ENCODE measurements around the gene ASRGL1.
A peak's percentile ranks its signal among the peaks of the same experiment; 100 is the strongest.
"Not testable (repeated sequence)": the region's sequence is repeated elsewhere in the genome, so short reads cannot be mapped to it uniquely, and the experiment has no call there.

Gene ASRGL1

DNA sequence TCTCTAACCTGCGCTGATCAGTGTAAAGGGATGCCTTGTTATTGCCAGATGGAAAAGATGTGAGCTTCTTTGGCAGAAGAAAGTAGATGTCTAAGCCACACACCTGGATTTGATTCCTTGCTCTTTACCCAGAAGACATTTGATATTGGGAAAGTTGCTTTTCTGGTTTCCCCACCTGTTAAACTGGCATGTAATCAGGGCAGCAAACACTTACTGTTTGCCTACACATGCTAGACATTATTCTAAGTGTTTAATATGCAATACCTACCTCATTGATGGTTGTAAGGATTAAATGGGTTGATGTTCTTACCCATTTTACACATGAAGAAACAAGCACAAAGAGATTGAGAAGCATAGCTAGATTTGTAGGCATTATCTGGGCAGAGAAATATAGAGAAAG lies 16.6 kb downstream of the ASRGL1 start:
- DNase-seq: no peak

GRCh38 chr11:62358273-62358672 lies 21.0 kb downstream of the ASRGL1 start:
- DNase-seq: no peak

DNA sequence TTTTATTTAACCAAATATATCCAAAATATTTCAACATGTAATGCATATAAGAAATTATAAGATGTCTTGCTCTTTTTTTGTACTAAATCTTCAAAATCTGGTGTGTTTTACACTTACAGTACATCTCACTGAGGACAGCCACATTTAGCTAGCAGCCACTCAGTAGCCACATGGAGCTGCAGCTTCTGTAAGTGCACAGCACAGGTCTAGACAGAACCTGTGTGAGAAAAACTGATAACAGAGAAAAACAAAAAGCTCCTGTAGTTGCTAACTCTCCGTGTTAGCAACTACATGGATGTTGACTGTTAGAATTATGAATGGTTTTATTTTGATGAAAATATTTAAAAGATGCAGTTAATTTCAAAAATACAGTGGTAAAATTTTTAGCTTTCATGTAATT lies 22.2 kb downstream of the ASRGL1 start:
- DNase-seq: no peak

DNA sequence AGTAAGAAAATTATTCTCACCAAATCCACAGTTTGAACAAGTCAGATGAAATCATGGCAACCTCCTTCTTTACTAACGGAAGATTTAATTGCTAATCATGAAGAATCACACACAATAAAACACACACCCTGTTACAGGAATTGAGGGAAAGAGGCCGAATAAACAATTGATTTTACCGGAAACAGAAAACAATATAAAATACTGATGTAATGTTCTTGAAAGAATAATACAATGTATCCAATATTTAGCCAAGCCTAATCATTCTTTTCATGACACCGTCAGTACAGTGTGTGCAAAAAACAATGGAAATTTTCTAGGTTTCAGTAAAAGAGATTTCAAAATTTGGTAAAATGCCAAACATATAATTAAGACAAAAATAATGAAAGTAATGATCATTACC lies 23.4 kb downstream of the ASRGL1 start:
- DNase-seq: no peak

DNA sequence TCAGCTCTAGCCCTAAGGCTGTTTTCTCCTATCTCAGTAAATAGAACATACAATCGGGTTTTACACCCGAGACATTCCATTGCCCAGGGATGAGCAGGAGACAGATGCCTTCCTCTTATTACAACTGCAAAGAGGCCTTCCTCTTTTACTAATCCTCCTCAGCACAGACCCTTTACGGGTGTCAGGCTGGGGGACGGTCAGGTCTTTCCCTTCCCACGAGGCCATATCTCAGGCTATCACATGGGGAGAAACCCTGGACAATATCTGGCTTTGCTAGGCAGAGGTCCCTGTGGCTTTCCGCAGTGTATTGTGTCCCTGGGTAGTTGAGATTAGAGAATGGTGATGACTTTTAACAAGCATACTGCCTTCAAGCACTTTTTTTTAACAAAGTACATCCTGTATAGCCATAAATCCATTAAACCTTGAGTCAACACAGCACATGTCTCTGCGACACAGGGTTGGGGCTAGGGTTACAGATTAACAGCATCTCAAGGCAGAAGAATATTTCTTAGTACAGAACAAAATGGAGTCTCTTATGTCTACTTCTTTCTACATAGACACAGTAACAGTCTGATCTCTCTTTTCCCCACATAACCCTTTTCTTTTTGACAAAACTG lies 31.7 kb downstream of the ASRGL1 start:
- not testable (repeated sequence) for DNase-seq

DNA sequence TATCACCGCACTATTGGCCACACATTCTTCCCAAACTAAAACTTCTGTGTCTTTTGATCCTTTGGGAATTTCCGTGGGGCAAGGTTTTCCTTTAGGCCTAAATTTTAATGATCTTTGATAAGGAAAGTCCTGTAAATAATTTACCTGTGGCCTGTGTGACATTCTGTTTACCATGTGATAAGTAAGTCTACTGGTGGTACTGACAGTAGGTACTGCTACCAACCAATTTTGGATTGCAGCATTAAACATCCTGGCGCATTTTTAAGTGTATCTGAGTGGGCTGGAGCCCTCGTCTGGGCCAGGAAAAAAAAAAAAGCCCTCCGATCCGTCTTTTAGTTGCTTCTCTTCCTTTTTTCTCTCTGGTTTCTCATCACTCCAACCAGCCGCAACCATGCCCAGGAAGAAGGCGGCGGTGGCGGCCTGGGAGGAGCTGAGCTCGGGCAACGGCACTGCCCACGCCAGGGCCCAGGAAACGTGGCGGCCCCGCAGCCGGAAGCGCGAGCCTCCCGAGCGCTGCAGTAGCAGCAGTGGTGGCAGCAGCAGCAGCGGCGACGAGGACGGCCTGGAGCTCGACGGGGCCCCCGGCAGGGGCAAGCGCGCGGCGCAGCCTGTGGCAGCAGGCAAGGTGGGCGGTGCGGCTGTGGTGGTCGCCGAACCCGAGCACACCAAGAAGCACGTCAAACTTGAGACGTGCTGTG lies 33.6 kb downstream of the ASRGL1 start:
- peak; percentile 56 for DNase-seq

- DNase-seq: no peak
Measured at GRCh38 chr11:62372871-62373270, 35.6 kb downstream of the ASRGL1 start.

GRCh38 chr11:62373464-62374119 lies 36.3 kb downstream of the ASRGL1 start:
- DNase-seq: no peak

DNA sequence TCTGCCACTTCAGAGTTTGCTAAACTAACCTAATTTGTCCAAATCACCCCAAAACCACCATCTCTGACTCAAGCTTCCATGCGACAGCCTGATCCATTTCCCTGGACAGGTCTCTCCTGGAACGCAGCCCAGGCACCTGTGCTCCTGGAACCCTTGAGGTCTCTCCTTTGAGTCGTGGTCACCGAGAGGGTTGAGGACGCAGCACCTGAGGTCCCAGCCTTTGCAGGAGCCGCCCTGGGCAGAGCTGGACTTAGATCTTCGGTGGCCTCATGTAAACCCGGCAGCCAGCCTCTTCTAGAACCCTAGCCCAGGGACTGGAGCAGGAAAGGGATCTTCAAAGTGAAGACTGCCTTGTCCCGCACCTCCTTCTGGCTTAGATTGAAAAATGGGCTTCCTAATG lies 37.6 kb downstream of the ASRGL1 start:
- DNase-seq: no peak

GRCh38 chr11:62378459-62379063 lies 41.3 kb downstream of the ASRGL1 start:
- peak; percentile 59 for DNase-seq

DNA sequence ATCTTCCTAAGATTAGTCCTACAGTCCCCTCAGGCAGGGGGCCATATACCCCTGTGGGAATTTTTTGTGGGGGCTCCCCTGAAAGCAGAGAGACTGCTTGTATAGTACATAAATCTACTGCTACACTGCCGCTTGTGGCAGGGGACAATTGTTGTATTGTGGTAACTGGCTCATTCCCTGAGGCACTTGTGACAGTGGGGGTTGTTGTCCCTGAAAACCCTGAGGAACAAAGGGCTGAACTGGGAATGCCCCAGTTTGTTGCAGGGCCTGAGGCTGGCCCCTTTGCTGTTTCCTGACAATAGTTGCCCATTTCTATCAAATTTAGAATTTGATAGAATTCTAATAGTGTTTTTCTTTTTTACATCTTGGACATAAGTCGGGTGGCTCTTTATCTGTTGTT lies 42.3 kb downstream of the ASRGL1 start:
- DNase-seq: not testable (repeated sequence)

- DNase-seq: peak; percentile 78
Measured at GRCh38 chr11:62380821-62381245, 43.6 kb downstream of the ASRGL1 start.

DNA sequence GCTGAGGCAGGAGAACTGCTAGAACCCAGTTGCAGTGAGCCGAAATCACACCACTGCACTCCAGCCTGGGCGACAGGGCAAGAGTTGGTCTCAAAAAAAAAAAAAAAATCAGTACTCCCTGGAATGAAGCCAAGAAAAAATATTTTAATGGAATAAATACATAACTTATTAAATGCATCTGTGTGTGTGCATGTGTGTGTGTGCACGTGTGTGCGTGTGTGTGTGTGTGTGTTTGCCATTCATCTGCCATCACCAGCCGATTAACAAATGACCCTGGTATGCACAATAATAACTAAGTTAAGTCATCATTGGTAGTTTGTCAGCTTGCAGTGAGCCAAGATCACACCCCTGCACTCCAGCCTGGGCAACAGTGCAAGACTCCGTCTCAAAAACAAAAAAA lies 46.6 kb downstream of the ASRGL1 start:
- no peak for DNase-seq

DNA sequence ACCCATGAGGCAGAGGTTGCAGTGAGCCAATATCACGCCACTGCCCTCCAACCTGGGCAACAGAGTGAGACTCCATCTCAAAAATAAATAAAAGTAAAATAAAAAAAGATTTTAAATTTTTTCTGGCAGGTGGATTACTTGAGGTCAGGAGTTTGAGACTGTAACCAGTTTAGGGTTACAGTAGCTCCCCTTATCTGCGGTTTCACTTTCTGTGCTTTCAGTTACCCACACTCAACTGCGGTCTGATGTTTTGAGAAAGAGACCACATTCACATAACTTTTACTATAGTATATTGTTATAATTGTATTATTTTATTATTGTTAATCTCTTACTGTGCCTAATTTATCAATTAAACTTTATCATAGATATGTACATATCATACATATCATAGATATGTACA lies 48.8 kb downstream of the ASRGL1 start:
- peak; percentile 54 for DNase-seq

DNA sequence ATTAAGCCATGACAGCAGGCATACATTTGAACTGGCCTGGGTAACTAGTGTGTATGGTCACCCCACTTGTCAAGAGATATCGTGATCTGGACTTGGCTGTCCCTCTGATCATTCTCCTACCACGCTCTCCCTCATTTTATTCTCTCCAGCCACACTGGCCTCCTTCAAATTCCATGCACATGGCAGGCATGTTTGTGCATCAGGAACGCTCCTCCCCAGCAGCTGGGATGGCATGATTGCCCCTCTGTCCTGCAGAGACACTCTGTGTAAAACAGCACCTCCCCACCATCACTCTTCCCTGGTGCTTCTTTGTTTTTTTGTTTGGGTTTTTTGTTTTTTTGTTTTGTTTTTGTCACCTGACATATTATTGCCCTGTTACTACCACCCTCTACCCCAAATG lies 50.1 kb downstream of the ASRGL1 start:
- no peak for DNase-seq

DNA sequence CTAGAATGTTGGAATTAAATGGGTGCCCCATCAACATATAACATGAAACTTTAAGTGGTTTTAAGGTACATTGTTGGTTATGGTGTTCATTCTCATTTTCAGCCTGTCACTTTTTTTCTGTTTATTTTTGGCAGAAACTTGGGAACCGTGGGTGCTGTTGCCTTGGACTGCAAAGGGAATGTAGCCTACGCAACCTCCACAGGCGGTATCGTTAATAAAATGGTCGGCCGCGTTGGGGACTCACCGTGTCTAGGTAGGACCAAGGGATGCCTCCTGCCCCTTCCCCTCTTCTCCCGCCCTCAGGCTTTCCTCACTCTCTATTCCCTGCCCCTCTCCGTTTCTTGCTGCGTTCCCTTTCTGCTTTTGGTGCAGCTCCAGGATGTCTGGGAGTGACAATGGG lies 51.8 kb downstream of the ASRGL1 start:
- DNase-seq: no peak

DNA sequence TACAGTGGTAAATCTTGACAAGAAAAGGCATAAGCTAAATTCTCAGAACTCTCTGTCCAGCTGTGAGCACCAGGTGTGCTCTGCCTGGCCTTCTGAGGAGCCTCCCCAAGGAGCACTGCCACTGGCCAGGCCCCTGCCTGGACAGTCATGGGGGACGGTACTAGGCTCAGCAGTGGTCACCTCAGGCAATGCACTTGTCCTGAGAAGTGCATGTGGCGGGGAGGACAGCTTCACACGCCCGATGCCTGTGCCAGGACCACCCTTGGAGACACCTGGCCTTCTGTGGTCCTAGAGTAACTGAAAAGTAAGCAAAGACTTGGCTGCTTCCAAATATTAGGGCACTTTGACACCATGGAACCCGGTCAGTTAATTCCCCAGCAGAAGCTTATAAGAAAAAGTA lies 53.0 kb downstream of the ASRGL1 start:
- DNase-seq: no peak

GRCh38 chr11:62390722-62391121 lies 53.5 kb downstream of the ASRGL1 start:
- no peak for DNase-seq

- no peak for DNase-seq
Measured at GRCh38 chr11:62391642-62392425, 54.6 kb downstream of the ASRGL1 start.

GRCh38 chr11:62392506-62392905 lies 55.3 kb downstream of the ASRGL1 start:
- no peak for DNase-seq

DNA sequence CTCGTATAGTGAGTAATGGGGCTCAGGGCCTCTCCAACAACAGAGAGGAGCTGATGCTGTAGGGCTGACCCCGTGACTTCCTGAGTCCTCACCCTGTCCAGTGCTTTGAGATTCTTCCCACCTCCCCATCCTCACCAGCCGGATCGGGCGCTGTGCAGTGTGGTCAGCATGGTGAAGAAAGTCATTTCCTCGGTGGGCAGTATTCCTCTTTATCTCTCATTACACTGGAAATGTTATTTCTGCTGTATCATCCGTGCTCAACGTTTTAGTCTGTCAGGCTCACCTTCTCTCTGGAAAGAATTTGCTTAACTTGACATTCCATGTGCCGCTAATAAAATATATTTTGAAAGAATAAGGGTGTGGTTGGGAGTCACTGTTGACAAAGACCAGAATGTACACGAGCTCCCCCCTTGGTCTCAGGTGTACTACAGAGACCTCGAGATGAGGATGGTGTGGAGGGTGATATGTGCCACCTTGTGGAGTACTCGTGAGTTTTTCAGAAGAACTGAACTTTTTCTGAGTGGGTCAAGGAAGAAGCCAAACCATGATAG lies 55.9 kb downstream of the ASRGL1 start:
- peak; percentile 56 for DNase-seq

GRCh38 chr11:62393735-62394134 lies 56.5 kb downstream of the ASRGL1 start:
- no peak for DNase-seq
